ENCODE data around the gene PLA2G15. TPM values are rescaled to one million over a fixed set of nuclear protein-coding genes. Genes with fewer than 3 reads are reported as not detected.

The PLA2G15 gene
- total and polyA plus RNA-seq, 2 experiments from 2014 or later: 3.1 to 14.8 TPM

DNA sequence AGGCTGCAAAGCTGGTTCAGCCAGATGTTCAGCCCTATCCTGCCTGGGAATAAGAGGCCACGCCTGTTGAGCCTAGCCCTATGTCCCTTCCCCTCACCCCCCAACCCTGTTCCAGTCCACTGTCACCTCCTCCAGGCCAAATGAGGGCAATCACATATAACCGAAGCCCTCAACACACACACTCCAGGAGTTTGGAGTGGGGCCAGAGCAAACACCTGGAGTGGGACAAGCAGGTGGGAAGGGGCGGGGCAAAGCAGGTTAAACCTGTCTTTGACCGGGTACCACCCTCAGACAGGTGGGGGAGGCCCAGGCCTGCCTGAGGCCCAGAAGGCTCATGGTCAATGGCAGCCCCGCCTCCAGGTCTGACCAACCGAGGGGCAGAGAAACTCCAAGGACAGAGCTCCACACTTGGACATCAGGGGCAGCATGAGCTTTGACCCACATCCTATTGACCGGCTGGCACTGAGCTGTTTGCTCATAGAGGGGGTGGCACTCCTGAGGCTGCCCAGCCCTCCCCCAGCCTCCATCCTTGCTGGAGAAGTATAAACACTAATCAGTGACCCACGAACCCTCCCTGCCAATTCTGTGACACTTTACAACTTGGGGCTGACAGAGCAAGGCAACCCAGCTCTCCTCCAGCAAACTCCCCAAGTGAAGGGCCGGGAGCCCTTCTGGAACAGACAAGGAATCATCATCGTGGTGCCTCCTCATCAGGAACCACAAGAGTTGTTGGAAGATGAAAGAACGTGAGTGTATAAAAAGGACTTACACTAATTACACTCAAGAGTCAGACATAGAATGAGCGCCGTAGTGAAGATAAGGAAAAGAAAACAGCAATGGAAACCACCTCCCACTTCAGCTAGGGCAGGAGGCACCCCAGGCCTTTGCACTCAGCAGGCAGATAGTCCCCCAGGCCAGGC is 10.7 kb upstream of the PLA2G15 start (continued):
- TF ChIP-seq, protein P1, sequence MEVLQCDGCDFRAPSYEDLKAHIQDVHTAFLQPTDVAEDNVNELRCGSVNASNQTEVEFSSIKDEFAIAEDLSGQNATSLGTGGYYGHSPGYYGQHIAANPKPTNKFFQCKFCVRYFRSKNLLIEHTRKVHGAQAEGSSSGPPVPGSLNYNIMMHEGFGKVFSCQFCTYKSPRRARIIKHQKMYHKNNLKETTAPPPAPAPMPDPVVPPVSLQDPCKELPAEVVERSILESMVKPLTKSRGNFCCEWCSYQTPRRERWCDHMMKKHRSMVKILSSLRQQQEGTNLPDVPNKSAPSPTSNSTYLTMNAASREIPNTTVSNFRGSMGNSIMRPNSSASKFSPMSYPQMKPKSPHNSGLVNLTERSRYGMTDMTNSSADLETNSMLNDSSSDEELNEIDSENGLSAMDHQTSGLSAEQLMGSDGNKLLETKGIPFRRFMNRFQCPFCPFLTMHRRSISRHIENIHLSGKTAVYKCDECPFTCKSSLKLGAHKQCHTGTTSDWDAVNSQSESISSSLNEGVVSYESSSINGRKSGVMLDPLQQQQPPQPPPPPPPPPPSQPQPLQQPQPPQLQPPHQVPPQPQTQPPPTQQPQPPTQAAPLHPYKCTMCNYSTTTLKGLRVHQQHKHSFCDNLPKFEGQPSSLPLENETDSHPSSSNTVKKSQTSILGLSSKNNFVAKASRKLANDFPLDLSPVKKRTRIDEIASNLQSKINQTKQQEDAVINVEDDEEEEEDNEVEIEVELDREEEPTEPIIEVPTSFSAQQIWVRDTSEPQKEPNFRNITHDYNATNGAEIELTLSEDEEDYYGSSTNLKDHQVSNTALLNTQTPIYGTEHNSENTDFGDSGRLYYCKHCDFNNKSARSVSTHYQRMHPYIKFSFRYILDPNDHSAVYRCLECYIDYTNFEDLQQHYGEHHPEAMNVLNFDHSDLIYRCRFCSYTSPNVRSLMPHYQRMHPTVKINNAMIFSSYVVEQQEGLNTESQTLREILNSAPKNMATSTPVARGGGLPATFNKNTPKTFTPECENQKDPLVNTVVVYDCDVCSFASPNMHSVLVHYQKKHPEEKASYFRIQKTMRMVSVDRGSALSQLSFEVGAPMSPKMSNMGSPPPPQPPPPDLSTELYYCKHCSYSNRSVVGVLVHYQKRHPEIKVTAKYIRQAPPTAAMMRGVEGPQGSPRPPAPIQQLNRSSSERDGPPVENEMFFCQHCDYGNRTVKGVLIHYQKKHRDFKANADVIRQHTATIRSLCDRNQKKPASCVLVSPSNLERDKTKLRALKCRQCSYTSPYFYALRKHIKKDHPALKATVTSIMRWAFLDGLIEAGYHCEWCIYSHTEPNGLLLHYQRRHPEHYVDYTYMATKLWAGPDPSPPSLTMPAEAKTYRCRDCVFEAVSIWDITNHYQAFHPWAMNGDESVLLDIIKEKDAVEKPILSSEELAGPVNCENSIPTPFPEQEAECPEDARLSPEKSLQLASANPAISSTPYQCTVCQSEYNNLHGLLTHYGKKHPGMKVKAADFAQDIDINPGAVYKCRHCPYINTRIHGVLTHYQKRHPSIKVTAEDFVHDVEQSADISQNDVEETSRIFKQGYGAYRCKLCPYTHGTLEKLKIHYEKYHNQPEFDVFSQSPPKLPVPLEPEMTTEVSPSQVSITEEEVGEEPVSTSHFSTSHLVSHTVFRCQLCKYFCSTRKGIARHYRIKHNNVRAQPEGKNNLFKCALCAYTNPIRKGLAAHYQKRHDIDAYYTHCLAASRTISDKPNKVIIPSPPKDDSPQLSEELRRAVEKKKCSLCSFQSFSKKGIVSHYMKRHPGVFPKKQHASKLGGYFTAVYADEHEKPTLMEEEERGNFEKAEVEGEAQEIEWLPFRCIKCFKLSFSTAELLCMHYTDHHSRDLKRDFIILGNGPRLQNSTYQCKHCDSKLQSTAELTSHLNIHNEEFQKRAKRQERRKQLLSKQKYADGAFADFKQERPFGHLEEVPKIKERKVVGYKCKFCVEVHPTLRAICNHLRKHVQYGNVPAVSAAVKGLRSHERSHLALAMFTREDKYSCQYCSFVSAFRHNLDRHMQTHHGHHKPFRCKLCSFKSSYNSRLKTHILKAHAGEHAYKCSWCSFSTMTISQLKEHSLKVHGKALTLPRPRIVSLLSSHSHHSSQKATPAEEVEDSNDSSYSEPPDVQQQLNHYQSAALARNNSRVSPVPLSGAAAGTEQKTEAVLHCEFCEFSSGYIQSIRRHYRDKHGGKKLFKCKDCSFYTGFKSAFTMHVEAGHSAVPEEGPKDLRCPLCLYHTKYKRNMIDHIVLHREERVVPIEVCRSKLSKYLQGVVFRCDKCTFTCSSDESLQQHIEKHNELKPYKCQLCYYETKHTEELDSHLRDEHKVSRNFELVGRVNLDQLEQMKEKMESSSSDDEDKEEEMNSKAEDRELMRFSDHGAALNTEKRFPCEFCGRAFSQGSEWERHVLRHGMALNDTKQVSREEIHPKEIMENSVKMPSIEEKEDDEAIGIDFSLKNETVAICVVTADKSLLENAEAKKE (CRISPR knock-in tag; IDR thresholded peaks at IDR 0.05): no peak
- TF ChIP-seq, protein P2, sequence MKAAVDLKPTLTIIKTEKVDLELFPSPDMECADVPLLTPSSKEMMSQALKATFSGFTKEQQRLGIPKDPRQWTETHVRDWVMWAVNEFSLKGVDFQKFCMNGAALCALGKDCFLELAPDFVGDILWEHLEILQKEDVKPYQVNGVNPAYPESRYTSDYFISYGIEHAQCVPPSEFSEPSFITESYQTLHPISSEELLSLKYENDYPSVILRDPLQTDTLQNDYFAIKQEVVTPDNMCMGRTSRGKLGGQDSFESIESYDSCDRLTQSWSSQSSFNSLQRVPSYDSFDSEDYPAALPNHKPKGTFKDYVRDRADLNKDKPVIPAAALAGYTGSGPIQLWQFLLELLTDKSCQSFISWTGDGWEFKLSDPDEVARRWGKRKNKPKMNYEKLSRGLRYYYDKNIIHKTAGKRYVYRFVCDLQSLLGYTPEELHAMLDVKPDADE (IDR thresholded peaks at IDR 0.05): no peak
- TF ChIP-seq STAT1 (IDR thresholded peaks at IDR 0.05; ENCODE audit: unreplicated experiment): no peak
- no peak for TF ChIP-seq CREB1 (CRISPR knock-in tag; IDR thresholded peaks at IDR 0.05; ENCODE audit: low read depth)
- TF ChIP-seq EZH2phosphoT487 (IDR thresholded peaks at IDR 0.05; ENCODE audit: unreplicated experiment): no peak
- TF ChIP-seq JUNB (IDR thresholded peaks at IDR 0.05; ENCODE audit: unreplicated experiment): no peak
- TF ChIP-seq ZNF114 (CRISPR knock-in tag; IDR thresholded peaks at IDR 0.05): no peak
- TF ChIP-seq POLR2AphosphoS5 (IDR thresholded peaks at IDR 0.05; ENCODE audit: low read depth): no peak

Measured in GM23338 (cell line).